Measurements from ENCODE around the gene RGS19.

DNA sequence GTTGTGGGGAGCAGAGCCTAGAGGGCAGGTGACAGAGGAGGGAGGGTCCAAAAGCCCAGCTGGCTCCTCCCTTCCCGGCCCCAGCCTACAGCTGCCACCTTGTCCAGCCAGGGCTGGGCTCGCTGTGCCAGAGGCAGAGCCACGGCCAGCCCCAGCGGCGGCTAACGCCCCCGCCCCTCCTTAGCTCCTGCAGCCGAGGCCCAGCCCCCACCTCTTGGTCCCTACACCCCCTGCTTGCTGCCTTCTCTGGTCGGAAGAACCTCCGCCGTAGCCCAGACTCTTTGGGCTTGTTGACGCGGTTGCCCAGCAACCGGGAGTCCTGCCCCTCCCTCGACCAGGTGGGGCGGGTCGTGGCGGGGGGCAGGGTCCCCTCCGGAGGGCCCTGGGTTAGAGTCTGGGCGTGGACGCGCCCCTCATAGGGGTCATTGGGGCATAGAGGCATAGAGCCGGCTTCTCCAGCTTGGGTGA lies 5.4 kb upstream of the RGS19 start:
- TF ChIP-seq, protein P1, sequence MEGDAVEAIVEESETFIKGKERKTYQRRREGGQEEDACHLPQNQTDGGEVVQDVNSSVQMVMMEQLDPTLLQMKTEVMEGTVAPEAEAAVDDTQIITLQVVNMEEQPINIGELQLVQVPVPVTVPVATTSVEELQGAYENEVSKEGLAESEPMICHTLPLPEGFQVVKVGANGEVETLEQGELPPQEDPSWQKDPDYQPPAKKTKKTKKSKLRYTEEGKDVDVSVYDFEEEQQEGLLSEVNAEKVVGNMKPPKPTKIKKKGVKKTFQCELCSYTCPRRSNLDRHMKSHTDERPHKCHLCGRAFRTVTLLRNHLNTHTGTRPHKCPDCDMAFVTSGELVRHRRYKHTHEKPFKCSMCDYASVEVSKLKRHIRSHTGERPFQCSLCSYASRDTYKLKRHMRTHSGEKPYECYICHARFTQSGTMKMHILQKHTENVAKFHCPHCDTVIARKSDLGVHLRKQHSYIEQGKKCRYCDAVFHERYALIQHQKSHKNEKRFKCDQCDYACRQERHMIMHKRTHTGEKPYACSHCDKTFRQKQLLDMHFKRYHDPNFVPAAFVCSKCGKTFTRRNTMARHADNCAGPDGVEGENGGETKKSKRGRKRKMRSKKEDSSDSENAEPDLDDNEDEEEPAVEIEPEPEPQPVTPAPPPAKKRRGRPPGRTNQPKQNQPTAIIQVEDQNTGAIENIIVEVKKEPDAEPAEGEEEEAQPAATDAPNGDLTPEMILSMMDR (IDR thresholded peaks at IDR 0.05), result no peak
- no peak for TF ChIP-seq POLR2A (IDR thresholded peaks at IDR 0.05)
